ENCODE data around the gene CENPN. TPM values are rescaled to one million over a fixed set of nuclear protein-coding genes. Genes with fewer than 3 reads are reported as not detected.

The CENPN gene
- total RNA-seq, 3 donors from 2014 or later (not counting 1 experiment from before 2014, with no cell fraction given): 6.6 to 11.6 (median 9.0) TPM

DNA sequence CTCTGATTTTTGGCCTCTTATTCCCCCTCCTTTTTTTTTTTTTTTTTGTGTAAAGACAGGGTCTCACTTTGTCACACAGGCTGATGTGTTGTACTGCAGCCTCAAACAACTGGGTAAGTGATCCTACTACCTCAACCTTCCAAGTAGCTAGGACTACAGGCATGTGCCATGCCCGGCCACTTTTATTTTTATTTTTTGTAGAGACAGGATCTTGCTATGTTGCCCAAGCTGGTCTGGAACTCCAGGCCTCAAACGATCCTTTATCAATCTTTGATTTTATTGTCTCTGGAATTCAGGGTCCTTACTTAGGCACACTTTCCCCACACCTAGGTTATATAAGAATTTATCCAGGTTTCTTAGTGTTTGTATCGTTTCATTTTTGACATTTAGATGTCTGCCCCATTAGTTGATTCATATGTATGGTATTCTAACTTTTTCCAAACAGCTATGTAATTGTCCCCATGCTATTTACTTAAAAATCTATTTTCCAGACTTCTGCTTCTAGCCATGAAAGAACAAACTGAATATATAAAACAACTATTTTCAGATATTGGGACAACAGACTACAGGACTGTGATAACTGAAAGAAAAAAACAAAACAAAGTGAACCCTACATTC is 14.2 kb upstream of the CENPN start:
- ATAC-seq (no peak), DNase-seq (no peak)
- no peaks in the 10 kb centered on the region for H3K27me3 ChIP-seq (ENCODE audit: control insufficient read depth, insufficient read depth, low read length)
- no peak overlapping the region for H3K4me3 ChIP-seq (ENCODE audit: low read length)
- peaks cover 8% of the 10 kb centered on the region for H3K36me3 ChIP-seq (ENCODE audit: control insufficient read depth, insufficient read depth, low read length)
- intact Hi-C loops (cut with micrococcal nuclease): no loop called here
- no peaks in the 10 kb centered on the region for H3K9me3 ChIP-seq (ENCODE audit: control insufficient read depth, insufficient read depth, low read length)
- H3K36me3 Mint-ChIP-seq: peaks cover 6% of the 10 kb centered on the region
- no peak overlapping the region for H3K27ac ChIP-seq (ENCODE audit: low read length)
- H3K4me1 Mint-ChIP-seq: peaks cover 10 to 20% of the 10 kb centered on the region in 2 donors
- no peaks in the 10 kb centered on the region for H3K27me3 Mint-ChIP-seq (ENCODE audit: low read depth in 2 of 2)
- no peaks in the 10 kb centered on the region for H3K4me1 ChIP-seq (ENCODE audit: control insufficient read depth, insufficient read depth, low read length)
- TF ChIP-seq, protein P1, sequence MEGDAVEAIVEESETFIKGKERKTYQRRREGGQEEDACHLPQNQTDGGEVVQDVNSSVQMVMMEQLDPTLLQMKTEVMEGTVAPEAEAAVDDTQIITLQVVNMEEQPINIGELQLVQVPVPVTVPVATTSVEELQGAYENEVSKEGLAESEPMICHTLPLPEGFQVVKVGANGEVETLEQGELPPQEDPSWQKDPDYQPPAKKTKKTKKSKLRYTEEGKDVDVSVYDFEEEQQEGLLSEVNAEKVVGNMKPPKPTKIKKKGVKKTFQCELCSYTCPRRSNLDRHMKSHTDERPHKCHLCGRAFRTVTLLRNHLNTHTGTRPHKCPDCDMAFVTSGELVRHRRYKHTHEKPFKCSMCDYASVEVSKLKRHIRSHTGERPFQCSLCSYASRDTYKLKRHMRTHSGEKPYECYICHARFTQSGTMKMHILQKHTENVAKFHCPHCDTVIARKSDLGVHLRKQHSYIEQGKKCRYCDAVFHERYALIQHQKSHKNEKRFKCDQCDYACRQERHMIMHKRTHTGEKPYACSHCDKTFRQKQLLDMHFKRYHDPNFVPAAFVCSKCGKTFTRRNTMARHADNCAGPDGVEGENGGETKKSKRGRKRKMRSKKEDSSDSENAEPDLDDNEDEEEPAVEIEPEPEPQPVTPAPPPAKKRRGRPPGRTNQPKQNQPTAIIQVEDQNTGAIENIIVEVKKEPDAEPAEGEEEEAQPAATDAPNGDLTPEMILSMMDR (IDR thresholded peaks at IDR 0.05): no peak
- H3K4me3 Mint-ChIP-seq: no peak overlapping the region
- H3K27ac Mint-ChIP-seq: peak overlapping the region in 1 of 2 donors; percentile 51
- WGBS (ENCODE audit: insufficient coverage): 60% methylated on average over 1 of the region's 3 CpGs
- H3K9me3 Mint-ChIP-seq: no peaks in the 10 kb centered on the region

DNA sequence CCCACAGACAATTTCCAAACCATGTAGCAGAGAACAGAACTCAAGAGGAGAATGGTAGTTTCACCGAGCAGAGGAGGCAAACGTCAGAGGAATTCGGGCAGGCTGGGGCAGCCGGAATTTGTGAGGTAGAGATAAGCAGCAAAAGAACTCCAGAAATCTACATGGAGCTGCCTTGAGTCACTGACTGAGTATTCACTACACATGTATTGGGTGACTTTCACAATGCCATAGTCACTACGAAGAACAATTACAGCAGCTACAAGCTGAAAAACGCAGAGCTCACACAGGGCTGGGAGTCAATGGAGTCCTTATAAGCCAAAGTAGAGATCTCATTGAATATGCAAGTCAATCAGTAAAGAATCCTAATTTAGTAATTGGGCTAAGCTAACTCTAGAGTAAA is 13.7 kb upstream of the CENPN start:
- no peaks in the 10 kb centered on the region for H3K27me3 Mint-ChIP-seq (ENCODE audit: low read depth in 2 of 2)
- TF ChIP-seq, protein P1 (IDR thresholded peaks at IDR 0.05): no peak
- no peak overlapping the region for H3K4me3 Mint-ChIP-seq
- H3K9me3 Mint-ChIP-seq: no peaks in the 10 kb centered on the region
- Histone ChIP-seq H3K9me3 (ENCODE audit: control insufficient read depth, insufficient read depth, low read length) (no peaks in the 10 kb centered on the region), H3K27ac (ENCODE audit: low read length) (no peak overlapping the region), H3K36me3 (ENCODE audit: control insufficient read depth, insufficient read depth, low read length) (peaks cover 8% of the 10 kb centered on the region), H3K4me3 (ENCODE audit: low read length) (no peak overlapping the region), H3K27me3 (ENCODE audit: control insufficient read depth, insufficient read depth, low read length) (no peaks in the 10 kb centered on the region), H3K4me1 (ENCODE audit: control insufficient read depth, insufficient read depth, low read length) (peaks cover 3% of the 10 kb centered on the region)
- WGBS (ENCODE audit: insufficient coverage): 83% methylated on average over 6 of the region's 6 CpGs
- DNase-seq (no peak), ATAC-seq (no peak)
- peaks cover 6% of the 10 kb centered on the region for H3K36me3 Mint-ChIP-seq
- H3K4me1 Mint-ChIP-seq: peaks cover 10 to 25% of the 10 kb centered on the region in 2 donors
- intact Hi-C loops (cut with micrococcal nuclease): no loop called here
- peak overlapping the region in 1 of 2 donors; percentile 51 for H3K27ac Mint-ChIP-seq

DNA sequence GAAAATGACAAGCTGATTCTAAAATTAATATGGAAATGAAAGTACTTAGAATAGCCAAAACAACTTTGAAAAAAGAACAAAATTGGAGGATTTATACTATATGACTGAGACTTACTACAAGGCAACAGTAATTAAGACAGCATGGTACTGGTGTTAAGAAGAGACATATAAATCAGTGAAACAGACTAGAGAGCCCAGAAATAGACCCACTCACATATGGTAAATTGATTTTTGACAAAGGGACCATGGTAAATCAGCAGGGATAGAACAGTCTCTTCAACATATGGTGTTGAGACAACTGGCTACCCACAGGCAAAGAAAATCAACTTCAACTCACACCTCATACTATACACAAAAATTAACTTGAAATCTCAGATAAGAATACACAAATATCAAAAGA is 13.2 kb upstream of the CENPN start:
- H3K9me3 Mint-ChIP-seq: no peaks in the 10 kb centered on the region
- Histone ChIP-seq H3K27me3 (ENCODE audit: control insufficient read depth, insufficient read depth, low read length) (no peaks in the 10 kb centered on the region), H3K4me1 (ENCODE audit: control insufficient read depth, insufficient read depth, low read length) (peaks cover 3% of the 10 kb centered on the region), H3K4me3 (ENCODE audit: low read length) (no peak overlapping the region), H3K9me3 (ENCODE audit: control insufficient read depth, insufficient read depth, low read length) (no peaks in the 10 kb centered on the region), H3K27ac (ENCODE audit: low read length) (no peak overlapping the region), H3K36me3 (ENCODE audit: control insufficient read depth, insufficient read depth, low read length) (peaks cover 8% of the 10 kb centered on the region)
- peak overlapping the region in 1 of 2 donors; percentile 43 for H3K27ac Mint-ChIP-seq
- intact Hi-C loops (cut with micrococcal nuclease): no loop called here
- H3K36me3 Mint-ChIP-seq: peaks cover 6% of the 10 kb centered on the region
- peaks cover 12 to 30% of the 10 kb centered on the region in 2 donors for H3K4me1 Mint-ChIP-seq
- H3K27me3 Mint-ChIP-seq (ENCODE audit: low read depth in 2 of 2): no peaks in the 10 kb centered on the region
- no peak overlapping the region for H3K4me3 Mint-ChIP-seq
- no peak for DNase-seq
- TF ChIP-seq, protein P1 (IDR thresholded peaks at IDR 0.05): no peak
- ATAC-seq: no peak

DNA sequence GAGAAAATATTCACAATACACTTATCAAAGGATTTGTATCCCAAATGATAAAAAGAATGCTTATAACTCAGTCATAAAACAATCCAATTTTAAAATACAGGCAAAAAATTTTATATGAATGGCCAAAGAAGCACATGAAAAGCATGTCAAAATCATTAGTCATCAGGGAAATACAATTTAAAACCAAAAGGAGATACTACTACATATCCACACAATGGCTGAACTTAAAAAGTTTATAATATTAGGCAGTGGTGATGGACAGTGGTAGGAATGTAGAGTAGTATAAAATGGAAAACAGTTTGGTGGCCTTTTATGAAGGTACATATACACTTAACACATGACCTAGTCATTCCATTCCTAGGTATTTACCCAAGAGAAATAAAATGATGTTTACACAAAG is 12.6 kb upstream of the CENPN start:
- Mint-ChIP-seq H3K4me1 (peaks cover 19 to 33% of the 10 kb centered on the region in 2 donors), H3K4me3 (no peak overlapping the region), H3K27me3 (ENCODE audit: low read depth in 2 of 2) (no peaks in the 10 kb centered on the region), H3K27ac (peak overlapping the region in 1 of 2 donors; percentile 43), H3K36me3 (peaks cover 6% of the 10 kb centered on the region), H3K9me3 (no peaks in the 10 kb centered on the region)
- ATAC-seq: no peak
- Histone ChIP-seq H3K4me3 (ENCODE audit: low read length) (no peak overlapping the region), H3K9me3 (ENCODE audit: control insufficient read depth, insufficient read depth, low read length) (no peaks in the 10 kb centered on the region), H3K4me1 (ENCODE audit: control insufficient read depth, insufficient read depth, low read length) (peaks cover 3% of the 10 kb centered on the region), H3K27me3 (ENCODE audit: control insufficient read depth, insufficient read depth, low read length) (no peaks in the 10 kb centered on the region), H3K36me3 (ENCODE audit: control insufficient read depth, insufficient read depth, low read length) (peaks cover 8% of the 10 kb centered on the region), H3K27ac (ENCODE audit: low read length) (no peak overlapping the region)
- intact Hi-C loops (cut with micrococcal nuclease): no loop called here
- TF ChIP-seq, protein P1 (IDR thresholded peaks at IDR 0.05): no peak
- no peak for DNase-seq
